Prostate gland (tissue), 2 donors: ENCODE measurements around the gene ZNF776.

ENCODE experiments used
- POLR2A ChIP-seq: fragments of 450-650 bp; IDR thresholded peaks from one replicate; pipeline ENCODE4 v1.6.1; 2016; ENCODE audit warnings: antibody characterized with exemption, mild to moderate bottlenecking
- POLR2AphosphoS5 ChIP-seq: sonication (generic); formaldehyde crosslinking; IDR thresholded peaks from one replicate; pipeline ENCODE4 v1.6.1; 2017; ENCODE audit warnings: antibody characterized with exemption
- TF ChIP-seq, protein P1 (sequence below), 4 experiments: fragments of 200-600 bp in 2 of 4; fragments of 450-650 bp in 2 of 4; sonication (generic) in 2 of 4; IDR thresholded peaks; 1 replicate in 3 of 4; 2 replicates in 1 of 4; pipeline ENCODE4 v1.5.1; 2016 to 2019; ENCODE audit warnings: antibody characterized with exemption in 4 of 4, mild to moderate bottlenecking in 2 of 4, moderate library complexity in 2 of 4

DNA sequence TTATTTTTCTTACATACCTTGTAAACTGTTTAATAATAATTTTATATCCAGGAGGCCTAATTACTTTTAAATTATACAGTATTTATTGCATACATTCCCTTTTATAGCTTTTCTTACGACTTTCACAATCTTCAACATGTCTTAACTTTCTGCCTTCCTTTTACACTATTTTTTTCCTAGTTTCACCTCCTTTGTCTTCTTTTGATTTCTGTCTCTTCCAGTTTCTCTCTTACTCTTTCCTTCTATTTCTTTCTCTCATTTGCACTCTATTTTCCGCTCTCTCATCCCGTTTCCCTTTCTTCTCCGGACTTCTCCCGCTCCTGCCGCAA, 56.6 kb downstream of the ZNF776 start:
- TF ChIP-seq, protein P1, sequence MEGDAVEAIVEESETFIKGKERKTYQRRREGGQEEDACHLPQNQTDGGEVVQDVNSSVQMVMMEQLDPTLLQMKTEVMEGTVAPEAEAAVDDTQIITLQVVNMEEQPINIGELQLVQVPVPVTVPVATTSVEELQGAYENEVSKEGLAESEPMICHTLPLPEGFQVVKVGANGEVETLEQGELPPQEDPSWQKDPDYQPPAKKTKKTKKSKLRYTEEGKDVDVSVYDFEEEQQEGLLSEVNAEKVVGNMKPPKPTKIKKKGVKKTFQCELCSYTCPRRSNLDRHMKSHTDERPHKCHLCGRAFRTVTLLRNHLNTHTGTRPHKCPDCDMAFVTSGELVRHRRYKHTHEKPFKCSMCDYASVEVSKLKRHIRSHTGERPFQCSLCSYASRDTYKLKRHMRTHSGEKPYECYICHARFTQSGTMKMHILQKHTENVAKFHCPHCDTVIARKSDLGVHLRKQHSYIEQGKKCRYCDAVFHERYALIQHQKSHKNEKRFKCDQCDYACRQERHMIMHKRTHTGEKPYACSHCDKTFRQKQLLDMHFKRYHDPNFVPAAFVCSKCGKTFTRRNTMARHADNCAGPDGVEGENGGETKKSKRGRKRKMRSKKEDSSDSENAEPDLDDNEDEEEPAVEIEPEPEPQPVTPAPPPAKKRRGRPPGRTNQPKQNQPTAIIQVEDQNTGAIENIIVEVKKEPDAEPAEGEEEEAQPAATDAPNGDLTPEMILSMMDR (IDR thresholded peaks at IDR 0.05) = no peak
- TF ChIP-seq POLR2A (no peak), POLR2AphosphoS5 (no peak)
